SK-N-DZ (cell line): Measurements from ENCODE around the gene SPSB3.

Source experiments
- DNase-seq: peaks from one replicate; pipeline ENCODE4 v3.0.0-alpha.2; 2015; ENCODE audit warnings: low spot score

Gene SPSB3

DNA sequence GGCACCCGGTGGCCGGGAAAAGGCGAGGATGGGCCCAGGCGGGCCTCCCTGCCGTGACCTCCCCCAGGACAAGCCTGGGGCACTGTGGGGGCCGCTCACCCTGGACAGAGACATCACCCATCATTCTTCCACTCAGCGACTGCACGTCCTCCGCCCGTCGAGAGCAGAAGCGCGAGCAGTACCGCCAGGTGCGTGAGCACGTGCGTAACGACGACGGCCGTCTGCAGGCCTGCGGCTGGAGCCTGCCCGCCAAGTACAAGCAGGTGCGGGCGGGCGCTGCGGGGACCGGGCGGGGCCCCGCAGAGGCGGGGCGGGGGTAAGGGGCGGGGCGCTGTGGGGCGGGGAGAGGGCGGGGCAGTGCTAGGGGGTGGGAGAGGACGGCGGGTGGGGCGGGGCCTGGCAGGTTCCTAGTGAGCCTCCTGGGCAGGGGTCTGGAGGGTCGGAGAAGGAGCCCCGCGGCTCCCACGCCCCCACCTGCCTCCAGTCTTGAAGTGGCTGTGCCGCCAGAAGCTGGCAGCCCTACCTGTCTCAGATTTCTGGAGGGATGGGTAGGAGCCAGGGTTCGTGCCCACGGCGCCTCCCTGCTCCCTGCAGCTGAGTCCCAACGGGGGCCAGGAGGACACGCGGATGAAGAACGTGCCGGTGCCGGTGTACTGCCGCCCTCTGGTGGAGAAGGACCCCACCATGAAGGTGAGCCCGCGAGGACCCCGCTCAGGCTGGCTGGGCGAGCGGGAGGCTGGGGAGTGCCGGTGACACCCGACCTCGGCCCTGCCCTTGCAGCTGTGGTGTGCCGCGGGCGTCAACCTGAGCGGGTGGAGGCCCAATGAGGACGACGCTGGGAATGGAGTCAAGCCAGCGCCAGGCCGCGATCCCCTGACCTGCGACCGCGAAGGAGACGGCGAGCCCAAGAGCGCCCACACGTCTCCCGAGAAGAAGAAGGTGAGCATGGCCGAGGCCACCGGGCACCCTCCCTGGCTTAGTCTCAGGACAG lies 18.6 kb downstream of the SPSB3 start:
- no peak for DNase-seq

- no peak for DNase-seq
Observed at GRCh38 chr16:1762879-1763520, 19.4 kb downstream of the SPSB3 start.

- no peak for DNase-seq
Observed at GRCh38 chr16:1762196-1762878, 20.0 kb downstream of the SPSB3 start.

- no peak for DNase-seq
Observed at GRCh38 chr16:1761751-1762150, 20.6 kb downstream of the SPSB3 start.

GRCh38 chr16:1760911-1761310 lies 21.5 kb downstream of the SPSB3 start:
- no peak for DNase-seq

GRCh38 chr16:1759511-1759910 lies 22.9 kb downstream of the SPSB3 start:
- DNase-seq: no peak

GRCh38 chr16:1758923-1759322 lies 23.4 kb downstream of the SPSB3 start:
- DNase-seq: no peak

- no peak for DNase-seq
Observed at GRCh38 chr16:1757714-1758461, 24.5 kb downstream of the SPSB3 start.

DNA sequence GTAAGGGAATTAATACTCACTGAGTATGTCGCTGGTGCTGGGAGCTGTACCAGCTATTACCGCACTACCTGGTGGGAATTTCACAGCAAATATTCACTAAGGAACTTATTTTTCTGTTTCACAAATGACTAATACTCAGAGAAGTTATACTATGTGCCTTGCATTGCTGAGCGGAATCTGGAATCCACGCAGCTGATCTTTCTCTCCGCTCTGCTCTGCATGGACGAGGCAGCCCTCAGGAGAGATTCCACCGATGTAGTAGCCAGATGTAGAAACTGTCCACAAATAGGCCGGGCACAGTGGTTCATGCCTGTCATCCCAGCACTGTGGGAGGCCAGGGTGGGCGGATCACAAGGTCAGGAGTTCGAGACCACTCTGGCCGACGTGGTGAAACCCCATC lies 28.2 kb downstream of the SPSB3 start:
- no peak for DNase-seq

DNA sequence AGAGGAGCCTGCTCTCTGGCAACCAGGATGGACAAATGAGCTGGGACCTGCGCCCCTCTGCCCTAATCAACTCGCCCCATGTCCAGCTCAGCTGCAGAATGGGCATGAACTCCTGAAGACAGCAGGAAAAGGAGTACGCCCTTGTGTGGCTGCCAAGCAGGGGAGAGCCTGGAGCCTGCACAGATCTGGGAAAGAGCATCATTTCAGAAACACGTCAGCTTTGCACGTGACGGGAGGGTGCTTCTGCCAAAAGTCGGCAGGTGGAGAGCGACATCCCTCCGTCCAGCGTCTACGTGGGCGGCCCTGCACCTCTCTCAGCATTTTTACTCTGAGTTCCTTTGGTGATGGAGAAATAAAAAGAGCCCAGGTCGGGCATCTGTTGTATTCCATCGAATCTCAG lies 29.5 kb downstream of the SPSB3 start:
- no peak for DNase-seq

GRCh38 chr16:1751946-1752345 lies 30.4 kb downstream of the SPSB3 start:
- DNase-seq: no peak

- no peak for DNase-seq
Observed at GRCh38 chr16:1749152-1750117, 32.9 kb downstream of the SPSB3 start.

DNA sequence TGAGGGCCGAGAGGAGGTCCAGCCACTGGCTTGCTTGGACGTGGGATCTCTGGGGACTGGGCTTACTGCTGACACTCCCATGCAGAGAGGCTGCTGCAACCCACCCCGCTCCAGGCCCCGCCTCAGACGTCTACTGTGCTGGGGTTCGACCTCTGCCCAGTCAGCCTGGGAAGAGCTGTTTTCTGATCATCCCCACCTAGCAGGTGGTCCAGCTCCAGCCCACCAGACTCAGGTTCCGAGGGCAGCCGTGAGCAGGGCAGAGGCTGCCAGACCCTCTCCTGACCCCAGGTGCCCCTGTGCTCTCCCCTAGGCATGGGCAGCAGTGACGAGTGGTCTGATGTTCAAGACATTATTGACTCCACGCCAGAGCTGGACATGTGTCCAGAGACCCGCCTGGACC lies 34.4 kb downstream of the SPSB3 start:
- DNase-seq: no peak

GRCh38 chr16:1746693-1747195 lies 35.6 kb downstream of the SPSB3 start:
- no peak for DNase-seq

- DNase-seq: no peak
Observed at GRCh38 chr16:1745900-1746692, 36.3 kb downstream of the SPSB3 start.

GRCh38 chr16:1745181-1745899 lies 37.0 kb downstream of the SPSB3 start:
- no peak for DNase-seq

DNA sequence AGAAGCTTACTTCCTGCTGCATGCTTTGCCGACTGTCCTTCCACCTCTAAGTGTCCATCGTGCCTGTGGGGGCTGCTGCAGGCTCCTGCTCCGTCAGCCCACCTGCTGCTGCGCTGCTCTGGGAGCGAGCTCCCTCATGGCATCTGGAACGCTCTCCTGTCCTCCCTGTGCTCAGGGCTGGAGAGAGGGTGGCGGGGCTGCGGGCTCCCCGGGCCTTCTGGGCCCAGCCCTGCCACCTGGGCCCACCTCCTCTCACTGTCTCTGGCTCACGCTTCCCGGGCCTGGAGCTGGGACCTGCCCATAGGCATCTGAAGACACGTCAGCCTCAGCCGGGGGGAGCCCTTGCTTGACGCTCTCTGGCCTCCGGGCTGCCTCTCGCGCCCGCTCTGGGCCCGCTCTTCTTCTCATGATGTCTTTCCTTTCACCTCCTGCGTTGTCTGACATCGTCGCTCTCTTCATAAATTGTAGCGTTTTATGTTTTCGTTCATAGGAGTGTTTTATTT lies 38.0 kb downstream of the SPSB3 start:
- no peak for DNase-seq
